Measurements from ENCODE around the gene ADD1. TPM values are rescaled to one million over a fixed set of nuclear protein-coding genes. Genes with fewer than 3 reads are reported as not detected.

Gene ADD1
- total RNA-seq, 1 donor from 2014 or later: 212 TPM

DNA sequence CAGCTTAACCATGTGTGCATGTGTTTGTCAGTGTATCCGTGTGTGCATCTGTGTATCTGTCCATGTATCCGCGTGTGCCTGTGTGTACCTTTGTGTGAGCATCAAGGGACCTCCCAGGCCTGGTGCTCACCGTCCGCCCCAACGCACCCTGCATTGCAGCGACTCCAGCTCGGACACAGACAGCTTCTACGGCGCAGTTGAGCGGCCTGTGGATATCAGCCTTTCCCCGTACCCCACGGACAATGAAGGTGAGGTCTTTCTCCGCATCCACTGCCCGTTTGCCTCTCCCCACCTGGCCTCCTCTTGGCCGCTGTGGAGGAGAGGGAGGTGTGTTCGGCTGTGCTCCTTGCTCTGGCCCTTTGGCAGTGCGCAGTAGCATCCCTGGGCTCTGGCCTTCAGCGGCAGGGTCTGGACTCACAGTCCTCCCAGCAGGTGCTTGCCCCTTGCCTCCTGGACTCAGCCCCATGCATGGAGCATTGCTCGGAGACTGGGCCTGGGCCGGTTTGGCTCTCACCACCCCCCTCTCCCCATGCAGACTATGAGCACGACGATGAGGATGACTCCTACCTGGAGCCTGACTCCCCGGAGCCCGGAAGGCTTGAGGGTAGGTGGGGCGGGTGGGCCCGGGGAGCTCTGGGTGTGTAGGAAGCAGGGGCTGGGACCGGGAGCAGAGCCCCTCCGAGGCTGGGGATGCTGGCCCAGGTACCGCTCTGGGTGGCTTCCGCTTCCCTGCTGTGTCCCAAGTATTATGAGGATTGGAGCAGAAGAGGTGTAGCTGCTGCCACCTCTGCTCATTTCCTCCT, 16.4 kb upstream of the ADD1 start:
- H3K36me3 ChIP-seq: peaks cover 77% of the 10 kb centered on the region
- H3K4me3 ChIP-seq: no peak overlapping the region
- peaks cover 28% of the 10 kb centered on the region for H3K4me1 ChIP-seq
- DNase-seq: peak; percentile 9
- no peaks in the 10 kb centered on the region for H3K27me3 ChIP-seq (ENCODE audit: low read depth)
- H3K27ac ChIP-seq (replicated peaks): no peak overlapping the region
- H3K9me3 ChIP-seq (replicated peaks): no peaks in the 10 kb centered on the region
- intact Hi-C loops (cut with micrococcal nuclease): no loop called here
- TF ChIP-seq, protein P1, sequence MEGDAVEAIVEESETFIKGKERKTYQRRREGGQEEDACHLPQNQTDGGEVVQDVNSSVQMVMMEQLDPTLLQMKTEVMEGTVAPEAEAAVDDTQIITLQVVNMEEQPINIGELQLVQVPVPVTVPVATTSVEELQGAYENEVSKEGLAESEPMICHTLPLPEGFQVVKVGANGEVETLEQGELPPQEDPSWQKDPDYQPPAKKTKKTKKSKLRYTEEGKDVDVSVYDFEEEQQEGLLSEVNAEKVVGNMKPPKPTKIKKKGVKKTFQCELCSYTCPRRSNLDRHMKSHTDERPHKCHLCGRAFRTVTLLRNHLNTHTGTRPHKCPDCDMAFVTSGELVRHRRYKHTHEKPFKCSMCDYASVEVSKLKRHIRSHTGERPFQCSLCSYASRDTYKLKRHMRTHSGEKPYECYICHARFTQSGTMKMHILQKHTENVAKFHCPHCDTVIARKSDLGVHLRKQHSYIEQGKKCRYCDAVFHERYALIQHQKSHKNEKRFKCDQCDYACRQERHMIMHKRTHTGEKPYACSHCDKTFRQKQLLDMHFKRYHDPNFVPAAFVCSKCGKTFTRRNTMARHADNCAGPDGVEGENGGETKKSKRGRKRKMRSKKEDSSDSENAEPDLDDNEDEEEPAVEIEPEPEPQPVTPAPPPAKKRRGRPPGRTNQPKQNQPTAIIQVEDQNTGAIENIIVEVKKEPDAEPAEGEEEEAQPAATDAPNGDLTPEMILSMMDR (IDR thresholded peaks at IDR 0.05; ENCODE audit: borderline replicate concordance): no peak

DNA sequence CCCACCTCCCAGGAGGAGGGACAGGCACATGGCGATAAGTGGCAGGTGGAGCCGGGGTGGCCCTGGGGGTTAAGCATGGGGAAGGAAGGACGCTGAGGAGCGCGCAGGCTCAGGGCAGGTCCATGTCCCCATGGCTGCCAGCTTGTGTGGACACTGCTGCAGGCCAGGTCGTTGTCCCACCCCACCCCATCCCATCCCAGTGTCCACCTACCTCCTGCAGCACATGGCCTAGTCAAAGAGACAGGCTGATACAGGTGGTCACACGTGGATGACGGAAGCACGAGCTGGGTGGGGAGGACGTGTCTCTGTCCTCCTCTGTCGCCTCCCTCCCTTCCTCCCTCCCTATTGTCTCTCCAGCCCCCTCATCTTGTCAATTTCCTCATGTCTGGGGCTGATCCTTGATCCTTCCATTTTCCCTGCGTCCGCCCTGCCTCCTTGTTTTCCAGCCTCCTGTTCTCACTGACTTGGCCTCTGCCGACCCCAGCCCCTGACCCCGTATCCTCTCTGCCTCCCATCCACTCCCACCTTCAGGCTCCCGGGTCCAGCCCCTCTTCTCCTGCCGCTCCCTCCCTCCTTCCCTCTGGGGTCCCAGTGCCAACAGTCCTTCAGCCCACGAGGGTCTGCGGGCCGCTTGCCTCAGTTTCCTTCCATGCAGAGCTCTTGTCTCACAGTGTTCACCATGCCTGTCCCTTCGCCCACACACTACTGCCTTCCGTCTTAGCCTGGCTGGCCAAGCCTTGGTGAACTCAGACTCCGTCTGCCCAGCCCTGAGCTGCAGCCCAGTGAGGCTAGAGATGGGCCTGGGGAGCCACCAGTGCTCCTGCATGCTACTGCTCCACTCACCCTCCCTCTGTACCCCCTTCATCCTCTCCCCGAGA, 15.5 kb upstream of the ADD1 start:
- intact Hi-C loops (cut with micrococcal nuclease): no loop called here
- TF ChIP-seq, protein P1 (IDR thresholded peaks at IDR 0.05; ENCODE audit: borderline replicate concordance): no peak
- H3K27ac ChIP-seq (replicated peaks): no peak overlapping the region
- DNase-seq: peak; percentile 10
- H3K4me1 ChIP-seq: peaks cover 27% of the 10 kb centered on the region
- H3K4me3 ChIP-seq: no peak overlapping the region
- peaks cover 77% of the 10 kb centered on the region for H3K36me3 ChIP-seq
- no peaks in the 10 kb centered on the region for H3K27me3 ChIP-seq (ENCODE audit: low read depth)
- H3K9me3 ChIP-seq (replicated peaks): no peaks in the 10 kb centered on the region

DNA sequence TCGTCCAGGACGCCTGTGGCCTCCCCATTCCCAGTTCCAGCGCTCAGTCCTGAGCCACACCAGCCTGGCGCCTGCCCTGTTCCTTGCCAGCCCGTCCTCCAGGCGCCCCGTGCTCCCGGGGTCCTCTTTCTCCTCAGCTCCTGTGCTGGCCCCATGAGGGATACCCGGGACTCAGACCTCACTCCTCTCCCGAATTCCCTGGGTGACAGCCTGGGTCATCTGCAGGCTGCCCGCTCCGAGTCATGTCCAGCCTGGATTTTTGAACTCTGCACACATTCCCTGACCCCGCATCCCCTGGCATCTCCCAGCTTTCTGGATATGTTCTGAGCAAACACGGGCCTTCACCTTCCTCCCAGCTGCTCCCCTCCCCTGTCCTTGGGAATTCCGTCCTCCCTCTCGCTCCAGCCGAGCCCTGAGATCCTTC, 14.9 kb upstream of the ADD1 start:
- peaks cover 77% of the 10 kb centered on the region for H3K36me3 ChIP-seq
- H3K4me1 ChIP-seq: peaks cover 21% of the 10 kb centered on the region
- no peak overlapping the region for H3K27ac ChIP-seq (replicated peaks)
- H3K4me3 ChIP-seq: no peak overlapping the region
- peak; percentile 11 for DNase-seq
- TF ChIP-seq, protein P1 (IDR thresholded peaks at IDR 0.05; ENCODE audit: borderline replicate concordance): no peak
- H3K9me3 ChIP-seq (replicated peaks): no peaks in the 10 kb centered on the region
- intact Hi-C loops (cut with micrococcal nuclease): no loop called here
- H3K27me3 ChIP-seq (ENCODE audit: low read depth): no peaks in the 10 kb centered on the region

DNA sequence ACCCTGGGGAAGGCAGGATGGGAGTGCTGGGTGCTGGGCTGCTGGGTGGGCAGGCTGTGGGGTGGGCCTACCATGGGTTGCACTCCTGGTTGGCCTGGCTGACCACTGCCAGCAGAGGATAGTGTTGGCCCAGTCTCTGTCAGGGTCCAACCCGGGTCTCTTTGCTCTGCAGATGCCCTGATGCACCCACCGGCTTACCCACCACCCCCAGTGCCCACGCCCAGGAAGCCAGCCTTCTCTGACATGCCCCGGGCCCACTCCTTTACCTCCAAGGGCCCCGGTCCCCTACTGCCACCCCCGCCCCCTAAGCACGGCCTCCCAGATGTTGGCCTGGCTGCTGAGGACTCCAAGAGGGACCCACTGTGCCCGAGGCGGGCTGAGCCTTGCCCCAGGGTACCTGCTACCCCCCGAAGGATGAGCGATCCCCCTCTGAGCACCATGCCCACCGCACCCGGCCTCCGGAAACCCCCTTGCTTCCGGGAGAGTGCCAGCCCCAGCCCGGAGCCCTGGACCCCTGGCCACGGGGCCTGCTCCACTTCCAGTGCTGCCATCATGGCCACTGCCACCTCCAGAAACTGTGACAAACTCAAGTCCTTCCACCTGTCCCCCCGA, 14.2 kb upstream of the ADD1 start:
- intact Hi-C loops (cut with micrococcal nuclease): no loop called here
- Histone ChIP-seq H3K9me3 (replicated peaks) (no peaks in the 10 kb centered on the region), H3K4me1 (peaks cover 14% of the 10 kb centered on the region), H3K4me3 (no peak overlapping the region), H3K36me3 (peaks cover 76% of the 10 kb centered on the region), H3K27ac (replicated peaks) (no peak overlapping the region), H3K27me3 (ENCODE audit: low read depth) (no peaks in the 10 kb centered on the region)
- peak; percentile 12 for DNase-seq
- TF ChIP-seq, protein P1 (IDR thresholded peaks at IDR 0.05; ENCODE audit: borderline replicate concordance): no peak

DNA sequence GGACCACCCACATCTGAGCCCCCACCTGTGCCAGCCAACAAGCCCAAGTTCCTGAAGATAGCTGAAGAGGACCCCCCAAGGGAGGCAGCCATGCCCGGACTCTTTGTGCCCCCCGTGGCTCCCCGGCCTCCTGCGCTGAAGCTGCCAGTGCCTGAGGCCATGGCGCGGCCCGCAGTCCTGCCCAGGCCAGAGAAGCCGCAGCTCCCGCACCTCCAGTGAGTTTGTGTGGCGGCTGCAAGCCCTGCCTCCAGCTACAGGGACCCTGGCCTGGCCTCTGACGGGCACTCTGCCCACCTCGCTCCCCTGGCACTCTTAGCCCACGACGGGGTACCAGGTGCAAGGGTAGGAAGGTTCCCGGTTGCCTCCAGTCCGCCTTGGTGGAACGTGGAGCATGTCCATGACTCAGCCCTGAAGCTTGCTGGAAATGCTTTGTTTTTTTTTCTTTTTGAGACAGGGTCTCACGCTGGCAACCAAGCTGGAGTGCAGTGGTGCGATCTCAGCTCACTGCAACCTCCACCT, 13.7 kb upstream of the ADD1 start:
- TF ChIP-seq, protein P1 (IDR thresholded peaks at IDR 0.05; ENCODE audit: borderline replicate concordance): no peak
- Histone ChIP-seq H3K4me3 (no peak overlapping the region), H3K36me3 (peaks cover 76% of the 10 kb centered on the region), H3K4me1 (peaks cover 14% of the 10 kb centered on the region), H3K27ac (replicated peaks) (no peak overlapping the region), H3K27me3 (ENCODE audit: low read depth) (no peaks in the 10 kb centered on the region), H3K9me3 (replicated peaks) (no peaks in the 10 kb centered on the region)
- intact Hi-C loops (cut with micrococcal nuclease): no loop called here
- no peak for DNase-seq
